Smooth muscle cell (in vitro differentiated cells): ENCODE results near the gene ATRAID. TPM values are rescaled to one million over a fixed set of nuclear protein-coding genes. Genes with fewer than 3 reads are reported as not detected.

Source experiments
- DNase-seq: peaks from one replicate; lab custom pipeline; 2025; ENCODE audit not compliant: unreplicated experiment; lab: John Stamatoyannopoulos, UW
- H2AFZ ChIP-seq: fragments of 200-600 bp; sonication (generic); 2 replicates; pipeline ENCODE4 v1.6.0; 2016; ENCODE audit warnings: antibody characterized with exemption, low read depth, mild to moderate bottlenecking
- H3F3A ChIP-seq: fragments of 200-600 bp; sonication (generic); 2 replicates; pipeline ENCODE4 v1.6.0; 2017; ENCODE audit warnings: antibody characterized with exemption, low read depth
- H3K27ac ChIP-seq: fragments of 200-600 bp; sonication (generic); 2 replicates; pipeline ENCODE4 v1.5.1; 2016; ENCODE audit warnings: low read depth, mild to moderate bottlenecking
- H3K27me3 ChIP-seq: fragments of 200-600 bp; sonication (generic); 2 replicates; pipeline ENCODE4 v1.6.1; 2016; ENCODE audit warnings: low read depth, mild to moderate bottlenecking
- H3K36me3 ChIP-seq: fragments of 200-600 bp; sonication (generic); 2 replicates; pipeline ENCODE4 v1.5.1; 2016; ENCODE audit warnings: low read depth
- H3K4me1 ChIP-seq: fragments of 200-600 bp; sonication (generic); 2 replicates; pipeline ENCODE4 v1.5.1; 2016; ENCODE audit warnings: low read depth
- H3K4me2 ChIP-seq: fragments of 200-600 bp; sonication (generic); 2 replicates; pipeline ENCODE4 v1.6.0; 2016; ENCODE audit warnings: mild to moderate bottlenecking
- H3K4me3 ChIP-seq: fragments of 200-600 bp; sonication (generic); 2 replicates; pipeline ENCODE4 v1.5.1; 2016; ENCODE audit warnings: mild to moderate bottlenecking
- H3K79me2 ChIP-seq: fragments of 200-600 bp; sonication (generic); 2 replicates; pipeline ENCODE4 v1.6.0; 2016; ENCODE audit warnings: low read depth, mild to moderate bottlenecking
- H3K9ac ChIP-seq: fragments of 200-600 bp; sonication (generic); 2 replicates; pipeline ENCODE4 v1.6.0; 2016; ENCODE audit warnings: low read depth
- H3K9me3 ChIP-seq: fragments of 200-600 bp; sonication (generic); replicated peaks from 2 replicates; pipeline ENCODE4 v1.5.1; 2016; ENCODE audit warnings: low read depth
- H4K20me1 ChIP-seq: fragments of 200-600 bp; sonication (generic); 2 replicates; pipeline ENCODE4 v1.6.0; 2016; ENCODE audit warnings: low read depth
- CTCF ChIP-seq: fragments of 200-600 bp; sonication (generic); IDR thresholded peaks from 2 replicates; pipeline ENCODE4 v1.5.1; 2017; ENCODE audit warnings: borderline replicate concordance, mild to moderate bottlenecking, antibody characterized with exemption; ENCODE audit not compliant: insufficient read depth, poor library complexity, severe bottlenecking
- WGBS: methylation state at CpG from one replicate; pipeline ENCODE4 v1.1.7; 2016; ENCODE audit warnings: low lambda C conversion rate; 5-methylcytosine and 5-hydroxymethylcytosine counted together
- polyA plus RNA-seq: library from polyadenylated mRNA; unstranded; fragments of >200 nt; fragmentation: Nextera tagmentation; extraction: Ambion mirVana; gene quantifications from 2 replicates; pipeline ENCODE4 v1.2.1, GENCODE V29; 2016
- total RNA-seq: library from RNA; depleted of rRNA; stranded (reverse); fragments of >200 nt; gene quantifications from 2 replicates; pipeline ENCODE4 v1.2.3, GENCODE V29; 2014

The ATRAID gene
- total and polyA plus RNA-seq, 2 experiments from 2014 or later: 233 to 335 TPM

- Histone ChIP-seq H3K36me3 (no peaks in the 10 kb centered on the region), H3K9ac (no peak within 1 kb of the TSS), H3K27me3 (peaks cover 95% of the 10 kb centered on the region), H3K4me3 (peak within 1 kb of the TSS; percentile 46), H3K9me3 (no peaks in the 10 kb centered on the region), H3K4me2 (peak within 1 kb of the TSS; percentile 88), H3K27ac (no peak within 1 kb of the TSS), H4K20me1 (no peaks in the 10 kb centered on the region), H3K79me2 (no peaks in the 10 kb centered on the region), H2AFZ (no peak within 1 kb of the TSS), H3K4me1 (peaks cover 18% of the 10 kb centered on the region), H3F3A (no peaks in the 10 kb centered on the region)
- WGBS: 2% methylated on average over 77 of the region's 96 CpGs
- peak; percentile 15 for DNase-seq
- no peak for TF ChIP-seq CTCF
Observed at GRCh38 chr2:27262379-27263286, 50.8 kb downstream of the ATRAID start, which contains the start of gene SLC30A3. SLC30A3 (minus strand) TSS chr2:27263047; CDS start chr2:27262906, 141 bp downstream.

- Histone ChIP-seq H3K4me1 (peaks cover 18% of the 10 kb centered on the region), H3K9ac (no peak overlapping the region), H3K27ac (no peak overlapping the region), H4K20me1 (no peaks in the 10 kb centered on the region), H2AFZ (no peak overlapping the region), H3K9me3 (no peaks in the 10 kb centered on the region), H3F3A (no peaks in the 10 kb centered on the region), H3K79me2 (no peaks in the 10 kb centered on the region), H3K36me3 (no peaks in the 10 kb centered on the region), H3K4me2 (peak overlapping the region; percentile 88), H3K27me3 (peaks cover 100% of the 10 kb centered on the region), H3K4me3 (peak overlapping the region; percentile 46)
- 5% methylated on average over 46 of the region's 46 CpGs for WGBS
- no peak for TF ChIP-seq CTCF
- no peak for DNase-seq
Observed at GRCh38 chr2:27263287-27264252, 51.7 kb downstream of the ATRAID start.

- DNase-seq: no peak
- Histone ChIP-seq H3K4me3 (peak overlapping the region; percentile 38), H3K36me3 (no peaks in the 10 kb centered on the region), H3K9me3 (no peaks in the 10 kb centered on the region), H3K27me3 (peaks cover 97% of the 10 kb centered on the region), H3K79me2 (no peaks in the 10 kb centered on the region), H2AFZ (peak overlapping the region; percentile 69), H3K4me2 (peak overlapping the region; percentile 84), H3F3A (no peaks in the 10 kb centered on the region), H3K4me1 (peaks cover 18% of the 10 kb centered on the region), H3K9ac (no peak overlapping the region), H4K20me1 (no peaks in the 10 kb centered on the region), H3K27ac (no peak overlapping the region)
- TF ChIP-seq CTCF: no peak
- 1% methylated on average over 22 of the region's 38 CpGs for WGBS
Observed at GRCh38 chr2:27264253-27264752, 52.5 kb downstream of the ATRAID start.
